Stimulated activated CD8-positive, alpha-beta memory T cell treated with anti-CD3 and anti-CD28 coated beads, Interleukin-7, amount 100 ng/mL, for 1 hour (primary cell): ENCODE measurements around the gene GTF2A2.

ENCODE experiments used
- DNase-seq, 2 donors: peaks; one replicate each; pipeline ENCODE4 v3.0.0-alpha.2; 2020; ENCODE audit warnings: low read depth in 2 of 2

GTF2A2 gene

GRCh38 chr15:59605994-59606393 is 51.3 kb downstream of the GTF2A2 start:
- DNase-seq = no peak

- no peak for DNase-seq
Observed at GRCh38 chr15:59598461-59598860, 58.9 kb downstream of the GTF2A2 start.

- no peak for DNase-seq
Observed at GRCh38 chr15:59596640-59597039, 60.7 kb downstream of the GTF2A2 start.

GRCh38 chr15:59595434-59595915 is 61.8 kb downstream of the GTF2A2 start:
- no peak for DNase-seq

- DNase-seq = no peak
Observed at GRCh38 chr15:59594991-59595390, 62.3 kb downstream of the GTF2A2 start.

- no peak for DNase-seq
Observed at GRCh38 chr15:59594493-59594942, 62.8 kb downstream of the GTF2A2 start.

DNA sequence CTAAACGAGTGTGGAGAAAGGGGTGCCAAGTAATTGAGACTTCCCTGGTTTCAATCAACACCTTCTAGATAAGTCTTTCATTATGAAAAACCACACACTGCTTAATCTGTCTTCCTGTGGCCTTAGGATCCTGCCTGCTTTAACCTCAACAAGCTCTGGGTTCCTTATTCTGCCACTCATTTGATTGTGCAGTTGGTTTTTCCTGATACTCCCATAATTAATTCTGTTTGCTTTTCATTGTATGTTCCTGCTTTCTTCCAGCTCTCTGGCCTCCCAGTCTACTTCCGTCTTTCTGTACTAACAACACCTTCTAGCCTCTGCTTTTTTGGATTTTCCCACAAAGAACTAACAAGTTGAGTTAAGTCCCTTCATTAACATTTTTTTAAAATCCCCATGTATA is 66.0 kb downstream of the GTF2A2 start:
- no peak for DNase-seq

DNA sequence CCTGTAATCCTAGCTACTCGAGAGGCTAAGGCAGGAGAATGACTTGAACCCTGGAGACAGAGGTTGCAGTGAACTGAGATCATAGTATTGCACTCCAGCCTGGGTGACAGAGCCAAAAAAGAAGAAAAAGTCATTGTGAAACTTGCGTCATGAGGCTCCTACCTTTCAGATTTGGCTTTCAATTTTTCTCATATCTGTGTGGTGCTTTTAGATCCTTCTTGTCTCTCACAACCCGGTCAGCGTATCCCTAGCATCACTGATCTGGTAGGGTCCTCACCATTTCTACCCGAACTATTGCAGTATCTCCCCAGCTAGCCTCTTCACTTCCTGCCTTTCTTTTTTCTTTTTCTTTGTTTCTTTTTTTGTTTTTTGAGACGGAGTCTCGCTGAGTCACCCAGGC is 67.3 kb downstream of the GTF2A2 start:
- DNase-seq = no peak
